GM21825 (cell line): ENCODE measurements around the gene CELSR1.
"Not testable (repeated sequence)": the region's sequence is repeated elsewhere in the genome, so short reads cannot be mapped to it uniquely, and the experiment has no call there.

ENCODE experiments used
- ATAC-seq: cut with Tn5 transposase; IDR thresholded peaks from one replicate; pipeline ENCODE4 v1.9.1; 2021; ENCODE audit warnings: mild to moderate bottlenecking, moderate library complexity; ENCODE audit not compliant: unreplicated experiment

Gene CELSR1

DNA sequence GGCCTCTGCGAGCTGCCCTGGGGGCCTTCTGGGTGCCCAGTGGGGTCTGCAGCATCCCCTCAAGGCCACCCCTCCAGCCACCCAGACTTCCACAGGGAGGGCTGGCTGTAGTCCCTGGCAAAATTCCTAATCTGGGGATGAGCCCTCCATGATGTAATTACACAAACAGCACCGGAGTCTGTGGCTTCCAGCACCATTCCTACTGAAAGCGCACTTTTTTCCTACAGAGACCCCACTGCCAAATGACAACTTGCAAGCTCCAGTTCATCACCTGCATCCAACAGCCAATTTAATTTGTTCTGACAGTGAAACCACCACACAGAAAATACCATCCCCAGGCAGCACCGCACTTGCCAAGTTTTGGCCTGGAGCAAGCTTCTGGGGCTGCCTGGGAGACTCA, 131.5 kb downstream of the CELSR1 start:
- no peak for ATAC-seq

DNA sequence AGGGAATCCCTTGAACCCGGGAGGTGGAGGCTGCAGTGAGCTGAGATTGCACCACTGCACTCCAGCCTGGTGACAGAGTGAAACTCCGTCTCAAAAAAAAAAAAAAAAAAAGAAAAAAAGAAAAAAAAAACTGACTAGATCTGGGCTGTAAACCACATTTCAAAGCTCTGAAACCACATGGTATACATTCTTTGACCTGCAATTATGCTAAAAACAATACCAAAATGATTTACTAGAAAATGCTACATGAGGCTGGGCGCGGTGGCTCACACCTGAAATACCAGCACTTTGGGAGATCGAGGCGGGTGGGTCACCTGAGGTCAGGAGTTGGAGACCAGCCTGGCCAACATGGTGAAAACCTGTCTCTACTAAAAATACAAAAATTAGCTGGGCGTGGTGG, 133.5 kb downstream of the CELSR1 start:
- ATAC-seq, result not testable (repeated sequence)

DNA sequence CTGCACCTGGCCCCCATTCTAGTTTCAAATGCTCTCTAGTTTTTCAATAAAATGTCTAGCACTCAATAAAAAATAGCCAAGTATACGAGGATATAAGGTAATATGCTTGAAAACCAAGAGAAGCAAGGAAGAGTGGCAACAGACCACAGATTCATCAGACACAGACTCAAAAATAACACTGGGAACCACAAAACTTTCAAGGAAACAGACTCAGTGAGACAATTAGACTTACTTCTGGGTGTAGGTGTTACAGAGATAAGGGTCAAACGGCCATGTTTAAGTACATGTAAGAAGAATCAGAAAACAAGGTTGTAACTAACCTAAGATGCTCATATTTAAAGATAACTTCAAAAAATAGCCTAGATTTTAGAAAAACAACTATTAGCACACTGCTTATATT, 134.9 kb downstream of the CELSR1 start:
- ATAC-seq, result no peak

DNA sequence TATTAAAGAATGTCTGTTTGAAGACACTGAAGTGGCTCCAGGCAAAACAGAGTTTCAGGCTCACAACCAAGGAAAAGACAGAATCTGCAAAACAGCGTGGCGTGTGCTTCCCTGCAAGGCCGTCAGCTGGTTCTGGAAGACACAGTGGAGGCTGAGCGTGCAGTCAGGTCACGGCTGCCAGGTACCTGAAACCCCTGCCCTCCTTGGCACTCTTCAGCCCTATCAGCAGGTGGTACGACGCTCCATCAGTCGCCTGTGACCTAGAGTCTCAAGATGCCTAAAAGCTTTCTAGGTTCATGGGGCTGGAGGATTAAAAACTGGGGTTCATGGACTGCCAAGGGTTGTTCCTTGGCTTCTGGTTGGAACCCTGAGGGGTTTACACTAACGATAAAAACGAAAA, 136.1 kb downstream of the CELSR1 start:
- ATAC-seq, result no peak

DNA sequence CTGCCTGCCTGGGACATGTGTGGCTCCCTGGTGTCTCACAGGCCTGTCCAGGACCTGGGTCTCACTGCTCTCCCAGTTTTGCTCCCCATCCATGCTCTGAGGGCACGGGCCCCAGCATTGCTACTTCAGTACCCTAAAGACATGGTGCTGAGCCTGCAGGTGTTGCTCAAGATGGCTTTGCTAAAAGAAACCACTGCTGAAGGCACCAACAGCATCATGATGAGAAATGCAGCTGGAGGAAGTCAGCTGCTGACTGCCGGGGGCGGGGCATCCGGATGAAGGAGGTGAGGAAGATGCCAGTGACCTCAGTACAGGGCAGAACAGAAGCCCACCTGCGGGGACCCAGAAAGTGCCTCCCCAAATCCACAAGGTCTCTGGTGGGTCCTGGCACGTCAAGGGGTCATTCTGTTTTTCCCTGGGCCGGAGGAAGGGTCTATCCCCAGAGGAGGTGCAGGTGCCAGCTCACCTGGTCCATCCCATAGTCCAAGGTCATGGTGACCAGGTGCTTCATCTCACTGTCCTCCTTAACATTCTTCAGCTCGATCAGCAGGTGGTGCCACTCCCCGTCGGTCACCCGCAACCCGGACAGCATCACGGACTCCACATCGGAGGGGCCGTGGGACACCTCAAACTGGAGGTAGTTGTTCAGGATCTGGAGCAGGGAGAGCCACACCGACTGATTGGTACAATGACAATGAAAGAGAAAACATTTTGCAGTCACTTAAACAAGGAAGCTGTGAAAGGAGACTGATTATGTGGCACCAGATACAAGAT, 138.0 kb downstream of the CELSR1 start:
- ATAC-seq, result no peak

DNA sequence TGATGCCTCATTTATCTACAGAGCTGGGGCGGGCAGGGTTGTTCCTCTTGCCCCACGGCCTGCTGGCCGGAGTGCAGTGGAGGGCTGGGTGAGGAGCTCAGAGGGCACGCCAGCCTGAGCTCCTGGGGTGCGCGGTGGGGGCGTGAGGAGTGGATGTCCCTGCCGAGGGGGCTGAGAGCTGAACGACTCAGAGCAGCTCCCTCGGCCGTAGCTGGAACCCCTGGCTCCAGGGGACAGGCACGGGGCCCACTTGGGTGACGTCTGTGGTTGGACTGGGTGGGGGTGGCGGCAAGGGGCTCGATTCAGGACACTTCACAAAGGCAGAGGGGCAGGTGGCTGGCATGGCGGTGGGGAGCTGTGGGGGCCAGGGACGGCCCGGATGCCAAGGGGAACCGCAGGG, 139.5 kb downstream of the CELSR1 start:
- no peak for ATAC-seq

DNA sequence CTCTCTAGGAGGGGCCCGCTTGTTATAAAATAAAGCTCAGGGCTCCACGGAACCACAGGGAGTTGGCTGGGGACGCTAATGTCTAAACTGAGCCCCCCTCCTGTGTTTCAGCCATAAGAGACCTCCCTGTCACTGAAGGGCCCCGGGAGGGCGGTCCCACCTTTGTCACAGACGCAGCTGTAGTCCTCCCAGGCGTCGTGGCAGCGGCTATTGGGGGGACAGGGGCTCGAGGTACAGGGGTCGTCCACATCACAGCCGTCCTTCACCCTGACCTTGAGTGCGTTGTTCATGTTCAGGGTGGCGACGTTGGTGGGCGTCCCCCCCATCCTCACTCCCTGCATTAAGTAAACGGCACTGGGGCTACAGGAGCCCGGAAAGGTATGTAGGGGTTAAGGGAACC, 139.9 kb downstream of the CELSR1 start:
- ATAC-seq, result no peak

DNA sequence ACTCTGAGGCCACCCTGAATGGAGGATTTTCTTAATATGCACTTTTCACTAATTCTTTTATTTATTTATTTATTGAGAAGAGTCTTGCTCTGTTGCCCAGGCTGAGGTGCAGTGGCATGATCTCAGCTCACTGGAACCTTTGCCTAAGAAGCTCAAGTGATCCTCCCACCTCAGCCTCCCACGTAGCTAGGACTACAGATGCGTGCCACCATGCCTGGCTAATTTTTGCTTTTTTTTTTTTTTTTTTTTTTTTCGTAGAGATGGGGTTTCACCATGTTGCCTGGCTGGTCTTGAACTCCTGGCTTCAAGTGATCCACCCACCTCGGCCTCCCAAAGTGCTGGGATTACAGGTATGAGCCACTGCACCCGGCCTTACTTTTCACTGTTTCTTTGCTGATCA, 140.4 kb downstream of the CELSR1 start:
- not testable (repeated sequence) for ATAC-seq

DNA sequence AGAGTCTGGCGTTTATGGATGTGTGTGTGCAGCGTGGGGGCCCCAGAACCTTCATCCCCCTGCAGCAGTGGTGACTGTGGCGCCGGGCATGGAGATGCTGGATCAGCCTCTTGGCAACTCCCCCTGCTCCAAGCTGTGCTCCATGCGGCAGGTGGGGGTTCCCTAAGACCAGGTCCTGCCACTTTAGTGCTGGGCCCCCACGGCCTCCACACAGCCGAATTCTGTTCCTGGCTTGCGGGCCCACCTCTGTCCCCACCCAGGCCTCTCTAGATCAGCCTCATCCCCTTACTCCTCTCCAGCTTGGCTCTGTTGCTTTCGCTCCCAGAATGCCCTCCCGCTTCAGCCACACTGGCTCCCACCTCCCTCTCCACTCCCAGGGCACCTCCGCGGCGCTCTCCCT, 142.3 kb downstream of the CELSR1 start:
- ATAC-seq, result no peak

DNA sequence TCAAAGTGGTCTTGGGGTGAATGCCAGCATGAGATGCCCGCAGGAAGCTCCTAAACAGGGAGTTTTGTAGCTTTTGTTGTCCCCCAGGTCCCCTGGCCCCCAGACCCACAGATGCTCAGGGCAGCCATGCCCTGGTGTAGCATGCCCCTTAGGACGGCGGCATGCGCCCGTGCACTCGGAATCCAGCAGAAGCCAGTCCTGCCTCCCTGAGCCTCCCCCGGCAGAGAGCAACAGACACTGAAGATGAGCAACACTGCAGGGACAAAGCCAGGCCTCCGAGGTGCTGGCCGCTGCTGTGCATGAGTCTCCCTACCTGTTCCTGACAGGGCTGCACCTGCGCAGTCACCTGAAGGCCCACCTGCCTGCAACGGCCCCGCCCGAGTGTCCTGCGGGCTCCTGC, 142.8 kb downstream of the CELSR1 start:
- no peak for ATAC-seq

DNA sequence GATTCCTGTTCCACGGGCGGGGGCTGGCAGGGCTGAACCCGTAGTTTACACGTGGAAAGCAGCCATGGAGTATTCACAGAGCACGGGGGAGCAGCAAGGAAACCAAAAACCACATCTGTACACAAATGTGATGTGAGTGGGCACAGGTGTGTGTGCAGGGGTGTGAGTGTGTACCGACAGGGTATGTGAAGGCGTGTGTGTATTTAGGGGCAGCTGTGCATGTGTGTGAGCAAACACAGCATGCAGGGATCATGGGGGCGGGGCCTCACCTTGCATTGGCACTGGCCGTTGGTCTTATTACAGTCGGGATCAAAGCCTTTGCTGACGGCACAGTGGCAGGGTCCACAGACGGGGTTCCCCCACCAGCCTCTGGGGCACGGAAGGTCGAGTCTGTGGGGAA, 143.5 kb downstream of the CELSR1 start:
- ATAC-seq, result no peak

DNA sequence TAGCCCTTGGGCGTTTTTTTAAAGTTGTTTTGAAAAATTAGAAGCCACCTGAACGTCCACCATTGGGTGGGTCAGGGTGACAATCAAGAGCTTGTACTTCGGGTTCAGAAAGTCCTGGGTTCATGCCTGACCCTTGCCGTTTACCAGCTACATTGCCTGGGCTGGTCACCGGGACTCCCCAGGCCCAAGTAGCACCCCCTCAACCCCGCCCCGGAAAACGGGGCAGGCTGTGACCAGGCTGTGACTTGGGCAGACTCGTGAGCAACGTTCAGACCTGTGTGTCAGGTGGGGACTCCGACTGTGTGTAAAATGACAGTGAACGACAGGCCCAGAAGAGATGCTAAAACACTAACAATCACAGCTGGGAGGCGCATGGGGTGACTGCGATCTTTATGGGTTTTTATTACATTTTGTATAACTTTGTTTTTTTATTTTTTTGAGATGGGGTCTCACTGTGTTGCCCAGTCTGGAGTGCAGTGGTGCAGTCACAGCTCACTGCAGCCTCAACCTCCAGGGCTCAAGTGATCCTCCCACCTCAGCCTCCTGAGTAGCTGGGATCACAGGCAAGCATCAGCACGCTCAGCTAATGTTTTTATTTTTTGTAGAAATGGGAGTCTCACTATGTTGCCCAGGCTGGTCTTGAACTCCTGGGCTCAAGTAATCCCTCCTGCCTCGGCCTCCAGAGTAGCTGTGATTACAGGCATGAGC, 145.1 kb downstream of the CELSR1 start:
- no peak for ATAC-seq

DNA sequence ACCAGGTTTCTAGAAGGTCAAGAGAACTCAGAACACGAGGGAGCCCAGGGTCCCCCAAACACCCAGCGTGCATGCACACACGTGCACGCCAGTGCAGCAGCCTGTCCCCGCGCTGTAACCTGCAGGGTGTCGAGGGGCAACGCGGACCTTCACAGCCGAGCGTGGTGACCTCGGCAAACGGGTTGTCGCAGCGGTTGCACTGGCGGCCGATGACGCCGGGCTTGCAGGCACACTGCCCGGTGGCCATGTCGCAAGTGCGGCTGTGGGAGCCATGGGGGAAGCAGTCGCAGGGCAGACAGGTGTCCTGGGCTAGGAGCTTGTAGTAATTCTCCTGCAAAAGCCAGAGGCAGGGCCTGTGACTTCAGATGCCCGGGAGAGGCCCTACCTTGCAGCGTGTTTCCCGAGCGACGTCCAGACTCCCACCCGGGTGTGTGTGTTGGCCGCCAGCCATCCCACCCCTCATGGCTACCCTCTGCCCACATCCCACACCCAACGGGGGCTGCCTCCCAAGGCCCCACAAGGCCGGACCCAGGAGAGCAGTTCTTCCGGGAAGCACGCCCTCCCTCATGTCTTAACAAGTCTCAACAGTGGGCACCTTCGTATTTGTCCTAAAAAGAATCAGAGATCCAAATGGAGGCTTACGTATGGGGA, 145.8 kb downstream of the CELSR1 start:
- ATAC-seq, result no peak

DNA sequence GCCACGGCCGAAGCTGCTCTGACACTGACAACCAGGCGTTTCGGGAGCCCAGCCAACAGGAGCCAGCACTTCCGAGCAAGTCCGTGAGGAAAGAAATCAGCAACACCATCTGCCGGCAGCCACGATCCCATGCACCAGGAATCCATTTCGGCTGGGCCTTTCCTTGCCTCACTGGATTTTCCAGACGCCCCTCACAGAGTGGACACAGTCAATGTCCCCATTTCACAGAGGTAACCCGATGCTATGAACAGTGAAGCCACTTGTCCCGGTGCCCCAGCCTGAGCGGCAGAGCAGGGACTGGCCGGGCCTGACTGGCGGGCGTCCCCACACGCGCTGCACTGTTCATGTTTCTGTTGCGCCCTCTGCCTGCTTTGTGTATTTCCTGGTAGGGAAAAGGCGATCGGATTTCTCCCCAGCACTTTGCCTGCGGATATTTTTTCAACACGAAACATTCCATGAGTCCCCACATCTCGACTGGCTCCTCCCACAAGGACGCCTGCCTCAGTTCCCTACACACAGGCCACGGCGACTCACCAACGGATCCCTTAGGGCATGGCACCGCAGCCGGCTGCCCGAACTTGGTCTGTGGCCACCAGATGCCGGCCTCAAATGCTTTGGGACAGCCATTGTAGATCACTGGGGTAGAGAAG, 146.6 kb downstream of the CELSR1 start:
- no peak for ATAC-seq

DNA sequence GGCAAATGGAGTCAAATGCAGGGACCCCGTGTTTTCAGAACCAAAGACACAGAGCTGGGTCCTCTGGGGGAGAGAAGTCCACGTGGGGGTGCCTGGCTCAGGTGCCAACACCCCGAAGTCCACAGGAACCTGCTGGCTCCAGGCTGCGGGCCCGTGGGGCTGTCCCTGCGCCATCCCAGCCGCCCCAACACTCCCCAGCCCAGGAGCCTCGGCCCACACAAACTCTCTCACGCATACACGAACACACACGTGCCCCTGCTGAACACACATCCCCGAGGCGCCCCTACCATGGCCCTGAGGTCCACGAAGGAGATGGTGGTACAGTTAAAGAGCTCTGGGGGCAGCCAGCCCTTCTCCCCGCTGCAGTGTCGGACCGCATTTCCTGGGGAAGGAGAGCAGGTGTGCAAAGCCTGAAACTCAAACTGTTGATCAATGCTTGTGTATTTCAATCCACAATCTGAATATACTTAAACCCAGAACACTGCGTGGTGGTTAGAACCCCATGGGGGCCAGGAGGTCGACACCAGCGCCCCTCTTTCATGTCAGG, 147.2 kb downstream of the CELSR1 start:
- ATAC-seq, result no peak

DNA sequence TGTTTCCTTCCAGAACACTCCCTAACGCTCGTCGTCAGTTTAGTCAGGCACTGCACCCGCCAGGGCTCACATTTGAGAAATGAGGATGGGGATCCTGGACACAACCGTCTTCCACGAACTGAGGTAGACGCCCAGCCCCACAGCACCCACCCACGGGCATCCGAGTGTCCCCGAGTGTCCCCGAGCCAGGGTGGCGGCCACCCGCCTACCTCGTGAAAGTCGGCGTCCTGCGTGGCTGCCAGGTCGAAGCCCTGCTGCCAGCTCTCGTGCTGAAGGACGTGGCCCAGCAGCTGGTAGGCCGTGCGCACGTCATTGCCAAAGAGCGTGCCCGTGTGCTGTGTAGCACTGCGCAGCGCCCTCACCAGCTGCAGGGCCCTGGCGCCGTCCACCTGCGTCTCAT, 148.3 kb downstream of the CELSR1 start:
- ATAC-seq, result no peak

DNA sequence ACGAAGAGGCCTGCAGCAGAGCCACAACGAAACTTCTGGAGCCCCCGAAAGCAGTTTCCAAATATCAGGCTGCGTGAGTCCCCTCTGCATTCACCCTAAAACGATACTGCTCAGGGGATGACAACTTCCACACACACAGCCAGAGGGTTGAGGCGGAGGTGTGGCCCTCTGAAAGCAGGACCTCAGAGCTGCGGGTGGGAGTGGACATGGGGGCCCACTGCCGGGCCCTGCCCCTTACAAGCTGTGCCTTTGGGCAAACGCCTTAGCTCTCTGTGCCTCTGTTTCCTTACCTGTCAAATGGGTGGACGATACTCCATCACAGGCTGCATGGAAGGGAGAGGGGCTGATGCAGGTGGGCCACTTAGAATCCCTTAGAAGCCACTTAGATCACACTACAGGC, 148.8 kb downstream of the CELSR1 start:
- ATAC-seq, result no peak

DNA sequence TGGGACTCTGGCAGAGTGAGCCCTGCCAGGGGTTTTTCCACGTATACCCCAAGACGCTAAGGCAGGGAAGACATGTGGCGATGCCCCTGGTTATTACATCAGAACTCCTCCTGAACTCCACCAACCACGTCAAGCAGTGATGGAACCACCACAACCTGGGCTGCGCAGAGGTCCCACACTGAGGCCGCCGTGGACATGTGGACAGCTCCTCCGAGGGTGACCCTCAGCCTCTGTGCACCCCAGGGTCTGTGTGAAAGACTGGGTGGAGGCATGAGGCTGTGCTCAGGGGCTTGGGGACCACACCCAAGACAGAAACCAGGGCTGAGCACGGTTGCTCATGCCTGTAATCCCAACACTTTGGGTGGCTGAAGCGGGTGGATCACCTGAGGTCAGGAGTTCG, 149.7 kb downstream of the CELSR1 start:
- ATAC-seq, result no peak

DNA sequence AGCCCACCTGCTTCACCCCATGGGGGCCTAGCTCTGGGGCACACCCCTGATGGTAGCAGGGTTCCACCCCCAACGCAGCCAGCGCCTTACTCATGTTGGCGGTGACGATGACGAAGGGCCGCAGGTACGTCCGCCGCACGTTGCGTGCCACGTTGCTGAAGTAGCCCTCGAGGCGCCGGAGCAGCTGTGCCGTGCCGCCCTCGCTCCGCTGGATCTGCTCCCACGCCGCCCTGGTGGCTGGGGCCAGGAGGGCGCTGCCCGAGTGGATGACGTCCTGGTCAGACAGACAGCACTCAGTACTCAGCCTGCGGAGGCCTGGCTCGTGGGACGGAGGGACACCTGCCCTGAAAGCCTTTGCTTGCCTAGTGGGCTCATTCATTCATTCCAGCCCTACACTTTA, 151.1 kb downstream of the CELSR1 start:
- no peak for ATAC-seq

DNA sequence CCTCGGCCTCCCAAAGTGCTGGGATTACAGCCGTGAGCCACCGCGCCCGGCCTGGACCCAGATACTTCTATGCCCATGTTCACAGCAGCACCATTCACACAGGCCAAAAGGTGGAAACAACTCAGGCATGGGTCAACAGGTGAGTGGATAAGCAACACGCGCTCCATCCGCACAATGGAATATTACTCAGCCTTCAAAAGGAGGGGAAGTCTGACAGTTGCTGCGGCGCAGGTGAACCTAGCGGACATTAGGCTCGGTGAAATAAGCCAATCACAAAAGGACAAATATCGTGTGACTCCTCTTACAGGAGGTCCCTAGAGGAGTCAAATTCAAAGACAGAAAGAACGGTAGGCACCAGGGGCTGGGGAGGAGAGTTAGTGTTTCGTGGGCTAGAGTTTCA, 154.9 kb downstream of the CELSR1 start:
- ATAC-seq, result no peak

DNA sequence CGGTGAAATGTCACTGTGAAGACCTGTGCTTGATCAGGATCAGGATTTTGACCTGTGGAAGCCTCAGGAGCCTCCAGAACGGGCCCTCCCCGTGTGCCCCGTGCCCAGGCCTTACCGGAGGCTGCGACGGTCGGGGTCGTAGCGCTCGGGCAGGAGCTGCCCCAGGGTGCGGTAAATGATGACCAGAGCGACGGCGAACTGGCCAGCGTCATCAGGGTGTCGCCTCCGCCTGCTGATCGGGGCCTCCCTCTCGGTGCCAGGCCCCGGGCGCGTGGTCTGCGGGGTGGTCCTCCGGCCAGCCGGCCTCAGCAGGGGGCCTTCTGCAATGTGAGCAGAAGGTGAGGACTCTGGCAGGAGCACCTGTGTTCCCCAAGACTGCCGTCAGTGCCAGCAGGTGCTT, 155.7 kb downstream of the CELSR1 start:
- ATAC-seq, result no peak
